ENCODE measurements around the gene ICAM3. TPM values are rescaled to one million over a fixed set of nuclear protein-coding genes. Genes with fewer than 3 reads are reported as not detected.
"Not testable (repeated sequence)": the region's sequence is repeated elsewhere in the genome, so short reads cannot be mapped to it uniquely, and the experiment has no call there.

Gene ICAM3
- 11.6 and 12.7 TPM in 2 replicates for total RNA-seq (2012; rRNA removed)

GRCh38 chr19:10339380-10339960 is at the start of gene ICAM3:
Gene ICAM3 (minus strand): TSS chr19:10339624. CDS start chr19:10339614, 10 bp downstream.
- H3K4me1 ChIP-seq (ENCODE audit: control insufficient read depth, insufficient read depth, low read length), result peaks cover 5% of the 10 kb centered on the region
- no peaks in the 10 kb centered on the region for H3K9me3 ChIP-seq (replicated peaks; ENCODE audit: low read length)
- no peak within 1 kb of the TSS for H3K9ac ChIP-seq (ENCODE audit: low read depth, low read length)
- H3K36me3 ChIP-seq (ENCODE audit: insufficient read depth, low read length), result no peaks in the 10 kb centered on the region
- no peak within 1 kb of the TSS for H3K4me2 ChIP-seq (ENCODE audit: low read length)
- peaks cover 5% of the 10 kb centered on the region for H3K27me3 ChIP-seq (ENCODE audit: control insufficient read depth, insufficient read depth, low read length)
- H3K4me3 ChIP-seq (ENCODE audit: low read length), result no peak within 1 kb of the TSS

GRCh38 chr19:10388957-10389356 is 49.5 kb upstream of the ICAM3 start:
- no peaks in the 10 kb centered on the region for H3K27me3 ChIP-seq (ENCODE audit: control insufficient read depth, insufficient read depth, low read length)
- H3K4me1 ChIP-seq (ENCODE audit: control insufficient read depth, insufficient read depth, low read length), result no peaks in the 10 kb centered on the region
- H3K36me3 ChIP-seq (ENCODE audit: insufficient read depth, low read length), result peaks cover 36% of the 10 kb centered on the region
- H3K9me3 ChIP-seq (replicated peaks; ENCODE audit: low read length), result no peaks in the 10 kb centered on the region
- H3K4me2 ChIP-seq (ENCODE audit: low read length), result no peak overlapping the region
- no peak overlapping the region for H3K4me3 ChIP-seq (ENCODE audit: low read length)
- H3K9ac ChIP-seq (ENCODE audit: low read depth, low read length), result no peak overlapping the region

- Histone ChIP-seq H3K4me2 (ENCODE audit: low read length) (no peak overlapping the region), H3K4me3 (ENCODE audit: low read length) (no peak overlapping the region), H3K27me3 (ENCODE audit: control insufficient read depth, insufficient read depth, low read length) (no peaks in the 10 kb centered on the region), H3K9me3 (replicated peaks; ENCODE audit: low read length) (no peaks in the 10 kb centered on the region), H3K9ac (ENCODE audit: low read depth, low read length) (no peak overlapping the region), H3K4me1 (ENCODE audit: control insufficient read depth, insufficient read depth, low read length) (peaks cover 8% of the 10 kb centered on the region), H3K36me3 (ENCODE audit: insufficient read depth, low read length) (peaks cover 2% of the 10 kb centered on the region)
These were observed 45.2 kb upstream of the ICAM3 start for GRCh38 chr19:10384580-10384979.

- H3K36me3 ChIP-seq (ENCODE audit: insufficient read depth, low read length); H3K4me3 ChIP-seq (ENCODE audit: low read length); H3K4me2 ChIP-seq (ENCODE audit: low read length); H3K9me3 ChIP-seq (replicated peaks; ENCODE audit: low read length); H3K9ac ChIP-seq (ENCODE audit: low read depth, low read length); H3K27me3 ChIP-seq (ENCODE audit: control insufficient read depth, insufficient read depth, low read length): not testable (repeated sequence)
- peaks cover 10% of the 10 kb centered on the region for H3K4me1 ChIP-seq (ENCODE audit: control insufficient read depth, insufficient read depth, low read length)
These were observed 43.7 kb upstream of the ICAM3 start for GRCh38 chr19:10383223-10383499.

GRCh38 chr19:10380313-10381102 is 41.1 kb upstream of the ICAM3 start, which contains the start of gene TYK2:
Gene TYK2 (minus strand): TSS chr19:10380572. CDS start chr19:10378406, 2,166 bp downstream.
- Histone ChIP-seq H3K4me1 (ENCODE audit: control insufficient read depth, insufficient read depth, low read length) (peaks cover 10% of the 10 kb centered on the region), H3K36me3 (ENCODE audit: insufficient read depth, low read length) (peaks cover 12% of the 10 kb centered on the region), H3K4me3 (ENCODE audit: low read length) (peak within 1 kb of the TSS; percentile 90), H3K9me3 (replicated peaks; ENCODE audit: low read length) (no peaks in the 10 kb centered on the region), H3K9ac (ENCODE audit: low read depth, low read length) (peak within 1 kb of the TSS; percentile 89), H3K27me3 (ENCODE audit: control insufficient read depth, insufficient read depth, low read length) (no peaks in the 10 kb centered on the region), H3K4me2 (ENCODE audit: low read length) (peak within 1 kb of the TSS; percentile 94)

- H3K9me3 ChIP-seq (replicated peaks; ENCODE audit: low read length), result no peaks in the 10 kb centered on the region
- H3K36me3 ChIP-seq (ENCODE audit: insufficient read depth, low read length), result peaks cover 12% of the 10 kb centered on the region
- H3K9ac ChIP-seq (ENCODE audit: low read depth, low read length), result peak overlapping the region; percentile 89
- H3K4me1 ChIP-seq (ENCODE audit: control insufficient read depth, insufficient read depth, low read length), result peaks cover 10% of the 10 kb centered on the region
- H3K4me3 ChIP-seq (ENCODE audit: low read length), result peak overlapping the region; percentile 90
- no peaks in the 10 kb centered on the region for H3K27me3 ChIP-seq (ENCODE audit: control insufficient read depth, insufficient read depth, low read length)
- peak overlapping the region; percentile 92 for H3K4me2 ChIP-seq (ENCODE audit: low read length)
These were observed 40.5 kb upstream of the ICAM3 start for GRCh38 chr19:10379880-10380312.

GRCh38 chr19:10378124-10378523 is 38.7 kb upstream of the ICAM3 start:
- no peak overlapping the region for H3K9ac ChIP-seq (ENCODE audit: low read depth, low read length)
- H3K9me3 ChIP-seq (replicated peaks; ENCODE audit: low read length), result no peaks in the 10 kb centered on the region
- no peak overlapping the region for H3K4me3 ChIP-seq (ENCODE audit: low read length)
- no peaks in the 10 kb centered on the region for H3K27me3 ChIP-seq (ENCODE audit: control insufficient read depth, insufficient read depth, low read length)
- H3K36me3 ChIP-seq (ENCODE audit: insufficient read depth, low read length), result peaks cover 16% of the 10 kb centered on the region
- H3K4me1 ChIP-seq (ENCODE audit: control insufficient read depth, insufficient read depth, low read length), result peaks cover 10% of the 10 kb centered on the region
- no peak overlapping the region for H3K4me2 ChIP-seq (ENCODE audit: low read length)

- not testable (repeated sequence) for H3K27me3 ChIP-seq (ENCODE audit: control insufficient read depth, insufficient read depth, low read length); H3K9ac ChIP-seq (ENCODE audit: low read depth, low read length); H3K4me3 ChIP-seq (ENCODE audit: low read length); H3K9me3 ChIP-seq (replicated peaks; ENCODE audit: low read length); H3K4me2 ChIP-seq (ENCODE audit: low read length)
- H3K4me1 ChIP-seq (ENCODE audit: control insufficient read depth, insufficient read depth, low read length), result peaks cover 10% of the 10 kb centered on the region
- peaks cover 16% of the 10 kb centered on the region for H3K36me3 ChIP-seq (ENCODE audit: insufficient read depth, low read length)
These were observed 37.8 kb upstream of the ICAM3 start for GRCh38 chr19:10377140-10377640.

- Histone ChIP-seq H3K9me3 (replicated peaks; ENCODE audit: low read length) (no peaks in the 10 kb centered on the region), H3K4me2 (ENCODE audit: low read length) (no peak overlapping the region), H3K9ac (ENCODE audit: low read depth, low read length) (no peak overlapping the region), H3K4me1 (ENCODE audit: control insufficient read depth, insufficient read depth, low read length) (peaks cover 5% of the 10 kb centered on the region), H3K4me3 (ENCODE audit: low read length) (no peak overlapping the region), H3K27me3 (ENCODE audit: control insufficient read depth, insufficient read depth, low read length) (no peaks in the 10 kb centered on the region), H3K36me3 (ENCODE audit: insufficient read depth, low read length) (peaks cover 16% of the 10 kb centered on the region)
These were observed 35.5 kb upstream of the ICAM3 start for GRCh38 chr19:10374931-10375330.

GRCh38 chr19:10372690-10373089 is 33.3 kb upstream of the ICAM3 start:
- Histone ChIP-seq H3K9me3 (replicated peaks; ENCODE audit: low read length) (no peaks in the 10 kb centered on the region), H3K4me3 (ENCODE audit: low read length) (no peak overlapping the region), H3K4me2 (ENCODE audit: low read length) (no peak overlapping the region), H3K27me3 (ENCODE audit: control insufficient read depth, insufficient read depth, low read length) (no peaks in the 10 kb centered on the region), H3K36me3 (ENCODE audit: insufficient read depth, low read length) (peaks cover 30% of the 10 kb centered on the region), H3K4me1 (ENCODE audit: control insufficient read depth, insufficient read depth, low read length) (no peaks in the 10 kb centered on the region), H3K9ac (ENCODE audit: low read depth, low read length) (no peak overlapping the region)

GRCh38 chr19:10368101-10368803 is 28.8 kb upstream of the ICAM3 start:
- Histone ChIP-seq H3K9ac (ENCODE audit: low read depth, low read length) (no peak overlapping the region), H3K9me3 (replicated peaks; ENCODE audit: low read length) (no peaks in the 10 kb centered on the region), H3K27me3 (ENCODE audit: control insufficient read depth, insufficient read depth, low read length) (no peaks in the 10 kb centered on the region), H3K4me1 (ENCODE audit: control insufficient read depth, insufficient read depth, low read length) (no peaks in the 10 kb centered on the region), H3K4me3 (ENCODE audit: low read length) (no peak overlapping the region), H3K4me2 (ENCODE audit: low read length) (no peak overlapping the region), H3K36me3 (ENCODE audit: insufficient read depth, low read length) (peaks cover 48% of the 10 kb centered on the region)

Data from skeletal muscle satellite cell (primary cell).